ENCODE data around the gene MVD. TPM values are rescaled to one million over a fixed set of nuclear protein-coding genes. Genes with fewer than 3 reads are reported as not detected.

The MVD gene, protein sequence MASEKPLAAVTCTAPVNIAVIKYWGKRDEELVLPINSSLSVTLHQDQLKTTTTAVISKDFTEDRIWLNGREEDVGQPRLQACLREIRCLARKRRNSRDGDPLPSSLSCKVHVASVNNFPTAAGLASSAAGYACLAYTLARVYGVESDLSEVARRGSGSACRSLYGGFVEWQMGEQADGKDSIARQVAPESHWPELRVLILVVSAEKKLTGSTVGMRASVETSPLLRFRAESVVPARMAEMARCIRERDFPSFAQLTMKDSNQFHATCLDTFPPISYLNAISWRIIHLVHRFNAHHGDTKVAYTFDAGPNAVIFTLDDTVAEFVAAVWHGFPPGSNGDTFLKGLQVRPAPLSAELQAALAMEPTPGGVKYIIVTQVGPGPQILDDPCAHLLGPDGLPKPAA
- 14.8 TPM for total RNA-seq
- polyA plus RNA-seq: 35.7 TPM

DNA sequence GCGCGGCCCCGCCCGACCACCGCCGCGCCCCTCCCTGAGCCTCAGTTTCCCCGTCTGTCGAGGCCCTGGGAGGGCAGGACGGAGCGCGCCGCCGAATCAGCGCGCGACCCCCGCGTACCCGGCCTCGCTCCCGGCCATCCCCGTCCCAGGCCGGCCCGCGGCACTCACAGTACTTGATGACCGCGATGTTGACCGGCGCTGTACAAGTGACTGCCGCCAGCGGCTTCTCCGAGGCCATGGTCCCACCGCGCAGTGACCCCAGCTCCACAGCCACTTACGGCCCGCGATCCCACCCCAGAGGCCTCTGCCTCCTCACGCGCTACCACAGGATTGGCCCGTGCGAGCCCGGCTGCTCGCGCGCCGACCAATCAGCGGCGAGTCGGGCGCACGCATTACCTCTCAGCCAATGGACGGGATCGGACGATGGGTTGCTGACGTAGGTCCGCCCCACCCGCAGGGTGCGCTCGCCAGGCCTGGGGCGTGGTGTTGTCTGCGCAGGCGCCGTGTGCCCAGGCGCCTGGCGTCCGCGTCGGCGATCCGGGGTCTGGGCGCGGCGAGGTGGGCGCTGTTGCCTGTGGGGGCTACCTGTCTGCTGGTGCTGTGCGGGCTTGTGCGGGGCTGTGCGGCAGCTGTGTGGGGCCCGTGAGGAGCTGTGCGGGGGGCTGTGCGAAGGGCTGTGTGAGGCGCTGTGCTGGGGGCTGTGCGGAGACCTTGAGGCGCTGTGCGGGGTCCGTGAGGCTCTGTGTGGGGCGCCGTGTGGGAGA lies at the start of gene MVD:
TSS of gene MVD (minus strand) at position 249 of the 764 bp plus-strand sequence. CDS start at position 238, 11 bp downstream.
- H3K4me1 ChIP-seq (ENCODE audit: insufficient read depth): no peaks in the 10 kb centered on the region
- under 1% methylated on average over 88 of the region's 88 CpGs for WGBS
- no peaks in the 10 kb centered on the region for H3K36me3 ChIP-seq (ENCODE audit: insufficient read depth)
- H3K4me3 ChIP-seq (ENCODE audit: low read depth, low read length): peak within 1 kb of the TSS; percentile 92
- peak; percentile 92 for DNase-seq (ENCODE audit: extremely low spot score)
- peak within 1 kb of the TSS; percentile 86 for H3K27ac ChIP-seq (ENCODE audit: low read depth)

- peaks cover 10% of the 10 kb centered on the region for H3K36me3 ChIP-seq (ENCODE audit: insufficient read depth)
Measured at GRCh38 chr16:88712362-88712979, 49.6 kb upstream of the MVD start.

DNA sequence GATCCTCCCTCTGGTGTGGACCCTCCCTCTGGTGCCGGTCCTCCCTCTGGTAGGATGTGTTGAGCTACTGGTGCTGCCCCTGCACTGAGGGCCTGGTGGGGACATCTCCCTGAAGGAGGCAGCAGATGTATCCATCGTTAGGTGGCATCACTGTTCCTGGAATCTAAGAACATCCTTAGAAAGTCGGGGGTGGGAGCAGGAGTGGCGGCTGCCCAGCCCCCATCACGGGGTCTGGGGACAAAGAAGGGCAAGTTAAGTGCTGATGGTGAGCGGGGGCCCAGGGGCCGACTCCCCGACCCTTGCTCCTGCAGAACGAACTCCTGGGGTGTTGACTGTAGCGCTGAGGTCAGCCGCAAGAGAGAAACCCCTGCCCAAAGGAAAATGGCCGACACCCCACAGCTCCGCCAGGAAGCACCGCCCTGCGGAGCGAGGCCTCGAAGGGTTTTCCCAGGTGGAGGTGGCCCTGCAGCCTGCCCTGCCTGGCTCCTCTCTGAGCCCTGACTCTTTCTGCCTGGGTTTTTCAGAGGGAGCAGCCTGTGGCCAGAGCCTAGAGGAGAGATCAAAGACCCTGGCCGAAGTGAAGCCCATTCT lies 49.0 kb upstream of the MVD start:
- no peak overlapping the region for H3K4me3 ChIP-seq (ENCODE audit: low read depth, low read length)
- H3K27ac ChIP-seq (ENCODE audit: low read depth): no peak overlapping the region
- no peak for DNase-seq (ENCODE audit: extremely low spot score)
- H3K4me1 ChIP-seq (ENCODE audit: insufficient read depth): no peaks in the 10 kb centered on the region
- H3K36me3 ChIP-seq (ENCODE audit: insufficient read depth): peaks cover 7% of the 10 kb centered on the region
- 74% methylated on average over 18 of the region's 18 CpGs for WGBS

More at GRCh38 chr16:88712362-88712979, 49.6 kb upstream of the MVD start:
- Histone ChIP-seq H3K27ac (ENCODE audit: low read depth) (no peak overlapping the region), H3K4me3 (ENCODE audit: low read depth, low read length) (no peak overlapping the region), H3K4me1 (ENCODE audit: insufficient read depth) (no peaks in the 10 kb centered on the region)
- 73% methylated on average over 25 of the region's 25 CpGs for WGBS
- DNase-seq (ENCODE audit: extremely low spot score): no peak

- DNase-seq (ENCODE audit: extremely low spot score): no peak
- WGBS: 72% methylated on average over 16 of the region's 16 CpGs
- H3K36me3 ChIP-seq (ENCODE audit: insufficient read depth): peaks cover 4% of the 10 kb centered on the region
- no peak overlapping the region for H3K4me3 ChIP-seq (ENCODE audit: low read depth, low read length)
- no peak overlapping the region for H3K27ac ChIP-seq (ENCODE audit: low read depth)
- no peaks in the 10 kb centered on the region for H3K4me1 ChIP-seq (ENCODE audit: insufficient read depth)
Measured at GRCh38 chr16:88710556-88710955, 47.7 kb upstream of the MVD start.

DNA sequence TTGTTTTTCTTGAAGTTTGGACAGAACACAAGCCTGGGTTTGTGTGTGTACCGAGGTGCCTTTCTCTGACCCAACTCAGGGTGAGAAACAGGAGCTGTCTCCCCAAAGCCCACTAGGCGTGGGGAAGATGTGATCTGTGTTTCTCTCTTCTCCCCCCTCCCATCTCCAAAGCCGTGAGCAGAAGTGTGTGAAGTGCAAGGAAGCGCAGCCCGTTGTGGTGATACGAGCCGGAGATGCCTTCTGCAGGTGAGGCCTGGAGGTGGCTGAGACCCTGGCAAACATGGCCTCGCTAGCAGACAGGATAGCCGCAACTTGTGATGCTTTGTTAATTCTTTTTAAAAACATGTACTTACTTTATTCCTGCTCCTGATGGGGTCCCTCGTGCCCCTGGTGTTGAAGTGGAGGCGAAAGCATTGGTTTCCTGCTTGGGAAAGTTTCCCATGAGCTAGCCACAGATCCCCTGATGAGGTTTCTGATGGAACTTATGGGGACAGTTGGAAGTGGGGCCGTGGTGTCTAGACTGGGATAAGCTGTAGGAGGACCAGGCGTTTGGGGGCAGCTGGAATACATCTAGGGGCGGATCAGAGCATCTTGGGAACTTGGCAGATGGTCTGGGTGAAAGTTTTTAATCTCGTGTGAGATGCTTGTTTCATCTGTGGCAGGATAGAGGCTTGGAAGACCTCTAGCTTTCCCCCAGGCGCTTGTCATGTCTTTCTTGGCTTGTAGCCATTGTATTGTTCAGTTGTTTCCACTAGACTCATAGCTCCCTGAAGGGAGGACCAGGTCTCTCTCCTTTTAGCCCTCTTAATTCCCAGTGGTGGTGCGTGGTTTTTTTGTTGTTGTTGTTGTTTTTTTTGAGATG lies 44.3 kb upstream of the MVD start:
- no peaks in the 10 kb centered on the region for H3K4me1 ChIP-seq (ENCODE audit: insufficient read depth)
- no peaks in the 10 kb centered on the region for H3K36me3 ChIP-seq (ENCODE audit: insufficient read depth)
- no peak for DNase-seq (ENCODE audit: extremely low spot score)
- peak overlapping the region; percentile 92 for H3K4me3 ChIP-seq (ENCODE audit: low read depth, low read length)
- 35% methylated on average over 17 of the region's 17 CpGs for WGBS
- H3K27ac ChIP-seq (ENCODE audit: low read depth): no peak overlapping the region

- DNase-seq (ENCODE audit: extremely low spot score): peak; percentile 28
- H3K4me3 ChIP-seq (ENCODE audit: low read depth, low read length): peak within 1 kb of the TSS; percentile 92
- H3K27ac ChIP-seq (ENCODE audit: low read depth): peak within 1 kb of the TSS; percentile 76
- no peaks in the 10 kb centered on the region for H3K4me1 ChIP-seq (ENCODE audit: insufficient read depth)
- H3K36me3 ChIP-seq (ENCODE audit: insufficient read depth): no peaks in the 10 kb centered on the region
- under 1% methylated on average over 86 of the region's 86 CpGs for WGBS
Measured at GRCh38 chr16:88706229-88706964, 43.5 kb upstream of the MVD start, which contains the start of the genes CTU2 and RNF166. Gene CTU2 (plus strand): TSS chr16:88706503. CDS start chr16:88706531, 28 bp downstream. Gene RNF166 (minus strand): TSS chr16:88706408. CDS start chr16:88706325, 83 bp downstream.

GRCh38 chr16:88705801-88706228 lies 42.9 kb upstream of the MVD start:
- peak overlapping the region; percentile 76 for H3K27ac ChIP-seq (ENCODE audit: low read depth)
- DNase-seq (ENCODE audit: extremely low spot score): no peak
- H3K36me3 ChIP-seq (ENCODE audit: insufficient read depth): no peaks in the 10 kb centered on the region
- H3K4me3 ChIP-seq (ENCODE audit: low read depth, low read length): peak overlapping the region; percentile 92
- WGBS: under 1% methylated on average over 56 of the region's 57 CpGs
- no peaks in the 10 kb centered on the region for H3K4me1 ChIP-seq (ENCODE audit: insufficient read depth)

DNA sequence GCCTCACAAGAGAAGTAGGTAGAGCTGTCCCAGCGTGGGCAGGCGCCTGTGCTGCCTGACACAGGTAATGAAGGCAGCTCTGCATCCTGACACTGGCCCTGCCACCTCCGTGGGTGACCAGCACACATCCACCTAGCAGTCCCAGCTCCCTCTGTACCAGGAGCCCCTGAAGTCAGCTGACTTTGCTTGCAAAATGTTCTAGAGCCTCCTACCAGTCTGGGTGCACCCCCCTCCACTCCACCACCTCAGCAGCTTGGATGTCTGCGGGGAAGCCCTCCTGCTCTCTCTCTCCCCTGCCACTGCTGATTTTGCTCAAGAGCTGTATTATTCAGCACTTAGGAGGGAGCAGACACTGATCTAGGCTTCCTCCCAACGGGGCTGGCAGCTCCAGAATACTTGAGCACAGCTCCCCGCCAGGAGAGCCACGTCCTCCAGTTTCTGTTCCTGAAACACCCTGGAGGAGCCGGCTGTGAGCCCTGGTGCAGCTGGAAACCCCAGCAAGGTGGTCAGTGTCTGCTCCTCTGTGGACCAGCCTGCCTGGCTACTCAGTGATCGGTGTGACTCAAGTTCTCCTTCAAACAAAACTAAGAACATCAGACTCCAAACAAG lies 42.3 kb upstream of the MVD start:
- H3K4me1 ChIP-seq (ENCODE audit: insufficient read depth): no peaks in the 10 kb centered on the region
- no peaks in the 10 kb centered on the region for H3K36me3 ChIP-seq (ENCODE audit: insufficient read depth)
- WGBS: 34% methylated on average over 9 of the region's 9 CpGs
- H3K27ac ChIP-seq (ENCODE audit: low read depth): no peak overlapping the region
- peak overlapping the region; percentile 92 for H3K4me3 ChIP-seq (ENCODE audit: low read depth, low read length)
- no peak for DNase-seq (ENCODE audit: extremely low spot score)

DNA sequence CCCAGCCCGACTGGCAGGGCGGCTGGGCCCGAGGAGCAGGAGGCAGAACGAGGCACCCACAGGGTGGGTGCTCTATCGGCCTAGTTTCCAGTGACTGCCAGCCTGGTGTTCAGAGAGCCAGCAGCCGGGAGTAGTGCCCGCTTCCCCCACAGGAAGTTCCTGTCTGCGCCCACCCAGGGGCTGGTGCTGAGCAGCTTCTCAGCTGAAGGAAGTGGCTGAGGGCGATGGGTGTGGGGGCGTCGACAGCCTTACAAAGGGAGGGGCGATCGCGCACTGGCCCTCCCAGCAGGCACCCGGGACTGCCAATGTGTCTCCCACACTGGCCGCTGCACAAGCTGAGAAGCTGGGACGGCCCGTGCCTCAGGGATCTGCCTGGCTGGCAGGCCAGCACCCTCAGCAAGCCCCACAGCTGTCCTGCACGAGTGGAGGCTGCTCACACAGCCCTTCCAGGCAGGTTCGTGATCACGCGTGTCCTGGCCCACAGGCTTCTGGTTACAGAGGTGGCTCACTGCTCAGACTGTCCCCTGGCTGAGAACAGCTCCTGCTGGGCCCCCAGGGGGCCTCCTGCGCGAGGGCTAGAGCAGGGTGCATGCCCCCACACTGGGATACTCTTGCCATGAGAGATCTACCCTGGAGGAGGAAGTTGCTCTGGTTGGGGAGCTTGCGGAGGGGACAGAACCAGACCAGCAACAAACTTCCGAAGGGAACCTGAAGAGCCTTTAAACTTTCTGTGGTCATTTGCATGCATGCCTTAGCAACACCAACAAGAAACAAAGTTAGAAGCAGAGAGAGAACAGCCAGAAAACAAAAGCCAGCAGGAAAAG lies 40.8 kb upstream of the MVD start:
- 76% methylated on average over 26 of the region's 26 CpGs for WGBS
- H3K4me1 ChIP-seq (ENCODE audit: insufficient read depth): no peaks in the 10 kb centered on the region
- DNase-seq (ENCODE audit: extremely low spot score): no peak

DNA sequence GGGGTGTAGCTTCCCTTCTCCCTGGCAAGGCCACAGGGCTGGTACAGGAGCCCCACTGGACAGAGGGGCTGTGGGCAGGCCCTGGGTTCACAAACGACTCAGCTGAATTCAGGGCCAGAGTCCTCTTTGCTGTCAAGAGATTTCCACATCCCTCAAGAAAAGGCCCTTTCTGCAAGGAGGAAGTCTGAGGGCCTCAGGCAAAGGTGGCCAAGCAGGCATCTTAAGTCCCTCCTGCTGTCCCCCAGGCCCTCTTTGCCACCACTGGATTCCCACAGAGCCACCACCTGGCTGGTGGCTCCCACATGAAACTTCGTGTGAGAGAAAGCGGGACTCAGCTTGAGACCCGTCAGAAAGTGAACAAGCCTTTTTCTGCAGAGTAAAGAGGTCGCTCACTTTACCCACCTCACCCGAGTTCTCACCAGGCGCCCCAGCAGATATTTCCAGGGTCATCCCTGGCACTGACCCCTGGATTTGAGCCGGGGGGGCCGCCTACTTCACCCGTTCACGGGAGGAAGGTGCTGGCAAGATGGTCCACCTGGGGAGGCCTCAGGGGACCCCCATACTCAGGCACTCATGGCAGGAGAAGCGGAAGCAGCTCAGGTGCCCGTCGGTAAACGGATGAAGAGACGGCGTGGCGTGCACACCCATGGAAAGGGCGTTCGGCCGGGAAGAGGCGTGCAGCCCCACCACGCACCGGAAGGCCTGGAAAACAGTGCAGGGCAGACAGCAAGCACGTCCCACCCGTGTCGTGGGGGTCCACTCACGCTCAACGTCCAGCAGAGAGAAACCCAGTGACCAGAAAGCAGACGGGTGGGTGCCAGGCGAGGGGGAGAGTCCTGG lies 39.7 kb upstream of the MVD start:
- Histone ChIP-seq H3K27ac (ENCODE audit: low read depth) (no peak overlapping the region), H3K4me3 (ENCODE audit: low read depth, low read length) (no peak overlapping the region), H3K36me3 (ENCODE audit: insufficient read depth) (peaks cover 6% of the 10 kb centered on the region), H3K4me1 (ENCODE audit: insufficient read depth) (no peaks in the 10 kb centered on the region)
- no peak for DNase-seq (ENCODE audit: extremely low spot score)
- WGBS: 83% methylated on average over 31 of the region's 31 CpGs

More for the DNA sequence above, 40.8 kb upstream of the MVD start:
- Histone ChIP-seq H3K27ac (ENCODE audit: low read depth) (no peak overlapping the region), H3K36me3 (ENCODE audit: insufficient read depth) (no peaks in the 10 kb centered on the region), H3K4me3 (ENCODE audit: low read depth, low read length) (peak overlapping the region; percentile 3)

Measured in urinary bladder (tissue), 4 donors.